SKM-1 (cell line): ENCODE results near the gene VWA1.
"Not testable (repeated sequence)": the region's sequence is repeated elsewhere in the genome, so short reads cannot be mapped to it uniquely, and the experiment has no call there.

ENCODE experiments used
- DNase-seq: peaks from one replicate; lab custom pipeline; 2025; ENCODE audit not compliant: unreplicated experiment; lab: John Stamatoyannopoulos, UW

Gene VWA1

DNA sequence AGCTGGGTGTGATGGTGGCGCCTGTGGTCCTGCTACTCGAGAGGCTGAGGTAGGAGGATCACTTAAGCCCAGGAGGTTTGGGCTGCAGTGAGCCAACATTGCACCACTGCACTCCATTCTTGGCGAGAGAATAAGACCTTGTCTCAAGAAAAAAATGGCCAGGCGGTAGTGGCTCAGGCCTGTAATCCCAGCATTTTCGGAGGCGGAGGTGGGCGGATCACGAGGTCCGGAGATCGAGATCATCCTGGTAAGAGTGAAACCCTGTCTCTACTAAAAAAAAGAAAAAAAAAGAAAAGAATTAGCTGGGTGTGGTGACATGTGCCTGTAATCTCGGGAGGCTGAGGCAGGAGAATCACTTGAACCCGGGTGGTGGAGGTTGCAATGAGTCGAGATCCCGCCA, 47.4 kb downstream of the VWA1 start:
- no peak for DNase-seq

DNA sequence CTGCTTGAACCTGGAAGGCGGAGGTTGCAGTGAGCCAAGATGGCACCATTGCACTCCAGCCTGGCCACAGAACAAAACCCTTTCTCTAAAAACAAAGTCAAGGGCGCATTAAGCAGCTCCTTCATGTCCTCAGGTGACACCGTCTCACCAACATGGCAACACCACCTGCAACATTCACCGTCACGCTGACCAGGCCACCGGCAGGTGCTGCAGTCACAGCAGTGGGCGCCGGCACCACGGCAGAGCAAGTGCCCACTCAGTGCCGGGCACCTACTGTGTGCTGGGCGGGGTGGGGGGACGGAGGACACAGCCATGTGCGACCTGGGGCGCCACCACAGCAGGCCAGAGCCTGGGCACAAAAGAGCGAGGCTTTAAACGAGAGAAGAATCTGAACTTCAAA, 48.2 kb downstream of the VWA1 start:
- DNase-seq = no peak

DNA sequence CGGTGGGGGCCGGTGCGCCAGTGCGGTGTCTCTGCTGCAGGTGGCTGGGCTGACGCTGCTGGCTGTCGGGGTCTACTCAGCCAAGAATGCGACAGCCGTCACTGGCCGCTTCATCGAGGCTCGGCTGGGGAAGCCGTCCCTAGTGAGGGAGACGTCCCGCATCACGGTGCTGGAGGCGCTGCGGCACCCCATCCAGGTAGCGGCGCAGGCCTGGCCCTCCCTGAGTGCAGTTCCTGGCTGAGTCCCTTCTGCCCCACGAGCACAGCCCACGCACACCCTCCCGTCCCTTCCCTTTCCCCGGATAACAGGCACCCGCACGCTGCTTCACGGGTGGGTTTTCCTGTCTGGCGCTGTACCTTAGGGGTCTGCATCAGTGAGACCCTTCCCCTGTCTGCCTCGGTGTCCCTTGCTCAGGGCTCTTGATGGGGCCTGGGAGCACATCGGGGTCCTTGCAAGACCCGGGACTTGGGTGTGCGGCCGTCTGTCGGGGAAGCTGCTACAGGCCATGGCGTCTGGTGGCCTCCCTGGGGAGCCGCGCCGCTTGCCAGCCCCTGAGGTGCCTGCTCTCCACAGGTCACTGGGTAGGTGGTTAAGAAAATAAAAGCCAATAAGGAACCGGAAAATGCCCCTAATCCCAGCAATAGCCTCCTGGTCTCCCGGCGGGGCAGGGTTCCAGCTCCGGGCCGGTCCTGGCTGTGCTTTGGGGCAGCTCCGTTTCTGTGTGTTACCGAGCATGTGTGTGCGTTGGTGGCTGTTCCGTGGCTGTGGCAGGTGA, 49.7 kb downstream of the VWA1 start:
- not testable (repeated sequence) for DNase-seq

DNA sequence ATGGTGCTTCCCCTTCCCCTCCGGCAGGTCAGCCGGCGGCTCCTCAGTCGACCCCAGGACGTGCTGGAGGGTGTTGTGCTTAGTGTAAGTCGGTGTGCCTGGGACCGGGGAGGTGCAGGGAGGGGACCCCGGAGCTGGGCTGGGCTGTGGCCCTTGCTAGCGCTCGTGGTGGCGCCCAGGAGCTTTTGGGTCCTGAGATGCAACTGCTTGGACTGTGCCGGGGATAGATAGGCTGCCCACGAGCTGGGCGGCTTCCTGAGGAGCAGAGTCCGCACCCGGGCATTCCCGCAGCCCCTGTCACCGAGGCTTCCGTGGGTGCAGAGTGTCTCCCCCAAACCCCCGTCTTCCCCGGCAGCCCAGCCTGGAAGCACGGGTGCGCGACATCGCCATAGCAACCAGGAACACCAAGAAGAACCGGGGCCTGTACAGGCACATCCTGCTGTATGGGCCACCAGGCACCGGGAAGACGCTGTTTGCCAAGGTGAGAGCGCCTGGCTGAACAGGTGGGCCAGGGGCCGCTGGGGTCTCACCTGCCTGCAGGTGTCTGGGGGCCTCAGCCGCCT, 50.3 kb downstream of the VWA1 start:
- DNase-seq = not testable (repeated sequence)

DNA sequence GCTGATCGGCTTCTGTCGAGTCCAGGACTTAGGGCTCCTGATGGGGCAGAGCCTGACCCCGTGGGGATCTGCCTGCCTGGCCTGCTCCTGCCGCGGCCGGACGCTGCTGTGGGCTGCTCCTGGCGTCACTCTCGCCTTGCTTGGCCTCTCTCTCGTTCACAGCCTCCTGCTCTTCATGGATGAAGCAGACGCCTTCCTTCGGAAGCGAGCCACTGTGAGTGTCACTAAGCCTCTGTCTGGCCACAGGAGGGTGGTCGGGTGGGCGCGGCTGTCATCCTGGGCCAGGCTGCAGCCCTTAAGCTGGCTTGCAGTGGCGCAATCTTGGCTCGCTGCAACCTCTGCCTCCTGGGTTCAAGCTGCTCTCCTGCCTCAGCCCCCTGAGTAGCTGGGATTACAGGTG, 52.2 kb downstream of the VWA1 start:
- DNase-seq = no peak

DNA sequence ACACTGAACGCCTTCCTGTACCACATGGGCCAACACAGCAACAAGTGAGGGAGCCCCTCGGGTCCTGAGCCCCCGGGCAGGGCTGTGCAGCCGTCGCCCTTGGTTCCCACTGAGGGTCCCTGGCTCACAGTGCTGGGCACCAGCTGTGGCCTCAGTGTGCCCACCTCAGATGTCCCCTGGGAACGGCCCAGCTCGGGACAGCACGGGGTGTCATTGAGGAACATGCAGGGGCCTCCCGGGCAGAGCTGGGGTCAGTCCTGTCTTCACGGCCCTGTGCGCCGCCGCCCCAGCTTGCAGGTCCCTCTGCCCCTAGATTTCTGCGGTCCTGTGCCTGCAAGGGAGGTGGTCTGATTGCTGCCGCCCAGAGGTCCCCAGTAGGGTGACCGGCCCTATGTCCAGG, 53.7 kb downstream of the VWA1 start:
- DNase-seq = no peak

DNA sequence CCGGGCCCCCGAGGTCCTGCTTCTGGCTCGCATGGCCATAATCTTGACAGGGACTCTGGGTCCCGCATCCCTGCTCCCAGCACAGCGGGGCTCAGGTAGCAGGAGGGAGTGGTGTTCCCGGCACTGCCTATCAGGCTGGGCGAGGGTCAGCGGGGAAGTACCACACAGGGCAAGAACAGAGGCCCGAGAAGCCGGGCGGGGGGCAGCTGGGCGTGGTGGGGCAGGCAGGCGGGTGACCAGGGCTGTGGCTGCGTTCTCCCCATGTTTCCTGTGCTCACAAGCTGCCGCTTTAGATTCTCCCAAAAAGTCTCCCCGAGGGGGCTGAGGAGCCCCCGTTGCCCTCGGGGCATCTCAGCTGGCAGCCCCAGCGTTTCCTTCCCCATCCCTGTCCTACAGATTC, 54.4 kb downstream of the VWA1 start:
- no peak for DNase-seq

DNA sequence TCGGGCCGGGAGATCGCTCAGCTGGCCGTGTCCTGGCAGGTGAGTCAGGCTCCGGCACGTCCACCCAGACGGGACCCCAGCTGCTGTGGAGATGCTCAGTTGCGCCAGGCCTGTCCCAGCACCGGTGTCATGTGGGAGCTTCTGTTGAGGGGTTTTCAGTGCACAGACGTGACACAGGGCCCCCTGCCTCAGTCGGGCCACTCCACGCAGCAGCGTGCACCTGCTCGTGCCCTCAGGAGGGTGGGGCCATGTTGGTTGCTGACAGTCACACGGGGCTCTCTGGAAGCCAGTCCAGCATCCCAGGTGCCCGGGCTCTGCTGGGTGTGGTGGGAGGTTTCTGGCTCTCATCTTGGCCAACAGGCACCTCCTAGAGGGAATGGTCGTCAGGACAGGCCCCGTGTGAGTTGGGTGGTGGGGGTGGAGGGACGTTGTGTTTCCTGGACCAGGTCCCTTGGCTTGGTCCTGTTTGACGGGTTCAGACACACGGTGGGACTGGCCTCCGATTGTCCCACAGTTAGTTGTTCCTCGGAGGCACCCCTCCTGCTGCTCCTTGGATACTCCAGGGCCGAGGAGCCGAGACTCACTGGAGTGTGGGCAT, 55.2 kb downstream of the VWA1 start:
- DNase-seq = no peak

DNA sequence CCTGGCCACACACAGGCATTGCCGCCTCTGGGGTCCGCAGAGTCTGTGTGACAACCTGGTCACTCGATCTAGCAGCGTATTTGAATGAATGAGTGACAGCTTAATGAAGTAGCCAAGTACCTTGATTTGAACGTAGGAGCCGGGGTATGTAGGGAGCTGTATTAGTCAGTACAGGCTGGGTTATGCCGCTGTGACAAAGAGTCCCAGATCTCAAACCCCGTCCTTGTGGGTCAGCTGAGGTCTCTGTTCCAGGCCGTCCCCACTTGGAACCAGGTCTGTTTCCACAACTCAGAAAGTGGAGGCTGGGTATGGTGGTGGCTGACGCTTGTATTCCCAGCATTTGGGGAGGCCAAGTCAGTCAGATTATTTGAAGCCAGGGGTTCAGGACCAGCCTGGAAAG, 56.1 kb downstream of the VWA1 start:
- no peak for DNase-seq
